ENCODE results near the gene RNF144B.

The RNF144B gene

DNA sequence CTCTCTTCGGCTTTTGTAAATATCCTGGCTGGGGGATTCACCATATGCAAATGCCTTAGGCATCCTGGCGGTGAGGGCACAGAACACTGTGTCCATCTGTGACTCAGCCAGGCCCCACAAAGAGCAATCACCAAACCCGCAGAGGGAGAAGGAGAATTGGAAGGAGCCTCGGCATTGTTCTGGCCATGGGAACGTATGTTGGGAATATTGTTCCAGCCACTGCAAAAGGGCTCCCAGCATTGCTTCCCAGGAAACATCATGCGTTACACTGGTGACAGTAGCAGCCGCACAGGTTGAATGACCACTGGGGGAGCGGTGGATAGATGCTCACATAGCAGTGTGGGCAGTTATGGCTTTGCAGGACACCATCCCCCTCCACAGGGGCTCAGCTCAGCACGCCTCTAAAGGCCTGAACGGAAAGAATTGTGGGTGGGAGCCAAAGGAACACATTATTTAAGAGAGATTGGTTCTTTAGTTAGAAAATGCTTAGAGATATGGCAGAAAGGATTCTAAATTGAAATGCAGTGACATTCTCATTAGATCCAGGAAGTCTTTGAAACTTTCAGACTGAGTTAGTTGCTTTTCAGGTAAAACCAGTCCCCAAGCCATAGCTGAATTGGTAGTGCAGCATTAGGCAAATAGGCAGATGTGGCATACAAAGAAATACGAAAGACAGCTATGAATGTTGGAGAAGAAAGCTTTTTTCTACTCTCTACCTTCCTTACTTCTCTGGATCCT is 104.3 kb downstream of the RNF144B start:
- no peak for DNase-seq

DNA sequence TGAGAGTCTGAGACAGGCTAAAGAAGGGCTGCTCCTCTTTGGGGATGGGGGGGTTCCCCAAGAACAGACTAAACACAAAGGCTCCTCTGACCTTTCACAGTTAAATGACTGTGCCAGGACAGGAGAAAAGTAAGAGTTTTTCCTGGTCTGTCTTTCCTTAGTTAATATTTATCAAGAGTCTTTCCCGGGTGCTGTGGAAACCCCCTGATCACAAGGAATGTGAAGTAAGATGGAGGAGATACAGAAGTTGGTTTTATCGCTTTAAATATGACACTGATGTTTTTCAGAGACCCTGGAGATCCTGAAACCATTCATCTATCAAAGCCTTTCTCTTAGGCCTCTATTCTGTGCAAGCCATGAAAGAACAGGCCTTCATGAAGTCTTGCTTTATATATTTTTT is 105.8 kb downstream of the RNF144B start:
- DNase-seq = no peak

DNA sequence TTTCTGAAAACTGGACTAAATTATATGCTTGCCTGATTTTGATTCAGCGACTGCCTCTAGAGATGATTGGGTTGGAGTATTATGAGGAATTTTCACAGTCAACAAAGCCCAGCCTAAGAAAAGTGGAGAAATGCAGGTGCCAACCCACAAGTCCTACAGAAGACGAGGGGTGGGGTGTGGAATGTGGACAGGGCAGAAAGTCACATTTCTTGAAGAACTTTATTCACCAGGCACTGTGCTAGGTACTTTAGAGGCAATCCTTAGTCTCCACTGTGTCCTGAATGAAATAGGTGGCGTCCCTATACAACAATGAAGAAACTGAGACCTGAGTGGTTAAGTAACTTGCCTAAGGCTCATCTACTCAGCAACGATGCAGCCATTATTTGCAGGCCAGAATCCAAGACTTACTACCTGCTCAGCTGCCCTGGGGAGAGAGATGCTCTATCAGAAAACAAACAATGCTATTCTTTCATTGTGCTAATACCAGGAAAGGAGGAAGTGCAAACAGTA is 106.3 kb downstream of the RNF144B start:
- no peak for DNase-seq

DNA sequence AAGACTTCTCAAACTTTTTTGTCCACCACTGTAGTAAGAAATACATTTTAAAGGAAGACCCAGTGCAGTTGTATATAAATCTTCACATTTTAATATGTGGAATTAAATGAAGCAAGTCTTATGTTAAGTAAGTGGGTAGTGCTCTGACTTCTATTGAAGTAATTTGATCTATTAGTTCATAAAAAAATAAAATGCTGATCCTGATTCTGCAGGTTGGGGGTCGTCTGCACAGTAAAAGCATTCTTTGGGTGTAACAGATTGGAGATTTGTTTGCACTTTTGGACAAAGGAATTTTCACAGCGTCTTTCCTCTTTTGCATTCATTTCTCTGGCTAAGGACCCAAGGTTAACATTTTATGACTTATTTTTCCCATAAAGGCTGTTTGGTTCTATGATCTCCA is 106.8 kb downstream of the RNF144B start:
- DNase-seq = no peak

DNA sequence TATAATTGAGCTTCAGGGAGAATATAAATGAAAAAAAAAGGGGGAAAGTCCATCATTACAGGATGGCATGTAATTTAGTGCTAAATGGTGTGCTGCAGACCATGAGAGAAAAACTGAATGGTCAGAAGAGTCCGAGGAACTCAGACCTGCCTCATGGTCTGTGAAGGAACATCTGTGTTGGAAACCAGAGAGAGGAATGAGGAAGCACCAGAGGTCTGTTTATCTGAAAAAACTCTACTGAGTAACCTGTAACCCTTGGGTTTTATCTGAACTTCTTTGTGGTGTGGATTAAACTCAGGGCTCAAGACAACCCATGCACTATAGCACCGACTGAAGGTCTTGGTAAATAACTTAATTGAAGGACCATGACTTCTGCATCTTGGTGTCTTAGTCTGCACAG is 108.1 kb downstream of the RNF144B start:
- no peak for DNase-seq

DNA sequence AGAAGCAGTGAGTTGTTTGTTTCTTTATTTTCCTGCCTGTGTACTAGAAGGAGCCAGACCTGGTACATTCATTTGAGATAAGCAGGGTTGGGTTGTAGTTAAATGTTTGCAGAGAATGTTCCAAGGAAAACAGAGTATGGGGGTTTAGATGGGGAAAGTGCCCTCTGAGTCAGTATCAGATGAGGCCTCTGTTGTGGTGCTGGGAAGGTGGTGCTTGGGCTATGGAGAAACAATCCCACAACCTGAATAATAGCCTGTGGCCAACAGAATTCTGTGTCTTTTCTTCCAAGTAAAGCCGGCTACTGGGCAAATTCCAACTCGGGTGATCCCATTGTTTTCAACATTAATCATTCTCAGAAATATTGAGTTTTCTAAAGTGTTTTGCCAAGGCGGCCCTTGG is 109.3 kb downstream of the RNF144B start:
- DNase-seq = no peak

DNA sequence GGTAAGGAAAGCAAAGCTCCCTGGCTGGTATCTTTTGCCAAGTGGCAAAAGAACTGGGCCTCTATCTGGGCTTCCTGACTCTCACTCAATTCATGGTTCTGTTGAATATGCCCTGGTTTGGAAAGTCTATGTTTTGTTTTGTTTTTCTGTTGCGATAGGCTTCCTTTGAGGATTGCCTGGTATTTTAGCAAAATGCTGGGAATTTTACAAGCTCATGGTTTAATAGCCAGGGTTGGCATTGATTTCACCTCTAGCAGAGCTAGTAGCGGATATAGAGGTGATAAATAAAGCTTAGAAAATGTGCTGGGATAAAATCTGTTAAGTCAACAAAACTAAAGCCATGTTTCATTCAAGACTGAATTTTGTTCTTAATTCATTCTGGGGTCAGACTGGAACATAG is 109.9 kb downstream of the RNF144B start:
- DNase-seq = no peak

DNA sequence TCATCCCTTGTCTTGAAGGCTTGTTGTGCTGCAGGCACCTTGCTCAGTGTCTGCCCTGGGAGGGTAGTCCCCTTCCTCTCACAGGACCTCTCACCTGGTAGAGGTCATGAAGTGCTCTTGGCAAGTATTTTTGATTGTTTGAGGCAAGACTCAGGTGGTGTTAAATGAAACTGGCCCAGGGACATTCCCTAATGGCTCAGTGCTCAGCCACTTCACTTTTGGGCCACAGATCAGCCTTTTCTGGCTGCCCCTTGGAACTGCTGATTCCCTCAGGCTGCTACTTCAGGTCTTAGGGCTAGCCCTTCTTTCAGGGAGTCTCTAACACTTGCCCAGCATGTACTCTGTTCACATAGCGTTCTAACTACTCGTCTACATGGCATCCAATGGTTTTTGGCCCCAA is 111.3 kb downstream of the RNF144B start:
- DNase-seq = no peak

DNA sequence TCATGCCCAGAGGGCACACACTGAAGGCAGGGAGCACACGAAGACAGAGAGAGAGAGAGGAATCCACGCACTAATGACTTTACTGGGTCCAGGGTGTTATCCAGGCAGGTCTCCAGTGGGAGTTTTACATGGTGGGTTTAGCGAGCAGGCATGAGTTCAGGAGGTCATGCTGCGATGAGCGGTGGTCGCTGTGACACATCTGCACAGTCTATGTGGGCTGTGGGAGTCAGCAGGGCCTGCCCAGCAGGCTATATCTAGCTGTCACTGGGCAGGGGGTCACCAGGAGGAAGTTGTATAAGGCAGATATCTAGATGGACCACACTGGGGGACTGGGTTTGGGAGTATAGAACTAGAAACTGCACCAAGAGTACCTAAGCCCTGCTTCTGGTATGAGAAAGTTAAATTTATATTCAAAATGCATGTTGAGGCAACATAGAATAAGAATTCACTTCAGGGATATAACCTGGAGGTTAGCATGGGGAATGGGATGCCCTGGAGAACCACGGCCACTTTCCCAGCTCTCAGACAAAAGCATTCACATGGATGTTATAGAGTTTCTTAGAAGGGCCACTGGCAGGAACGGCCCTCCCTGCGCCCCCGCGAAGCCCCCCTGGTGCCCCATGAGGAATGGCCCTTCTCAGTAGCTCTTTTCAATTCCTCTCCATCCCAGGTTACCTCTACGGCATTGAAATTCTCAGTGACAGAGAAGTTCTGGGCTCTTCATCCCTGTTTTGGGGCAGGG is 113.9 kb downstream of the RNF144B start:
- DNase-seq = peak in 1 of 2 donors; percentile 74

DNA sequence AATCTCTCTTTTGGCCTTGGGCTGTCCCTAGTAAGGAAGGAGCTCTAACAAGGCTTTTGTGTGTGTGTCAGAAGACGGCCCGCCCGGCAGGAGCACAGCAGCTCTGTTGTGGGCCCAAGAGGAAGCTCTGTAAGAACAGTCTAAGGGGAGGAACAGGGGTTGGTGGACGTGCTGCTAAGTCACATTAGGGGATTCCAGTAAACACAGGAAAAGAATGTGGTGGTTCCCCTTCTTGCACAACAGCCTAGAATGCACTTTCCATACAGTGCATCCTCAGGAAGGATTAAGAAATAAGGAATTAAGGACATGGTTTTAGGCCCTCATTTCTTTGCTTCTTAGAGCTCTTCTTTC is 114.5 kb downstream of the RNF144B start:
- peak; percentile 95 to 99 for DNase-seq

DNA sequence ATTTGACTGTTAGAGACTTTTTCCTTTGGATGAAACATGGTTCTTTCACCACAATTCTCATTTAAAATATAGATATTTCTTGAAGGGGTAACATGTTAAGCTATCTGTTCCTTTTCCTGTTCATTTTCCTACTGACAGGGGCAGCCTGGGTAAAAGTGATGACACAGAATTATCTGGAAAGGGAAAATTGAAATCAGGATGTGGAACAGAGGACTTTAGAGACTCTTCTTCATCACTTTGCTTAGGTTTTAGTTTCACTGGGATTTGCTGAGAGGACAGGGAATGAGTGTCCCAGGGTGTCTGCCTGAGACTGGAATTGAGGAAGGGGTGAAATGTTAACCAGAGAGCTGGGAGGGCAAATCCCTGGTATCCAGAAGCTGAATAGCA is 116.0 kb downstream of the RNF144B start:
- DNase-seq = no peak

DNA sequence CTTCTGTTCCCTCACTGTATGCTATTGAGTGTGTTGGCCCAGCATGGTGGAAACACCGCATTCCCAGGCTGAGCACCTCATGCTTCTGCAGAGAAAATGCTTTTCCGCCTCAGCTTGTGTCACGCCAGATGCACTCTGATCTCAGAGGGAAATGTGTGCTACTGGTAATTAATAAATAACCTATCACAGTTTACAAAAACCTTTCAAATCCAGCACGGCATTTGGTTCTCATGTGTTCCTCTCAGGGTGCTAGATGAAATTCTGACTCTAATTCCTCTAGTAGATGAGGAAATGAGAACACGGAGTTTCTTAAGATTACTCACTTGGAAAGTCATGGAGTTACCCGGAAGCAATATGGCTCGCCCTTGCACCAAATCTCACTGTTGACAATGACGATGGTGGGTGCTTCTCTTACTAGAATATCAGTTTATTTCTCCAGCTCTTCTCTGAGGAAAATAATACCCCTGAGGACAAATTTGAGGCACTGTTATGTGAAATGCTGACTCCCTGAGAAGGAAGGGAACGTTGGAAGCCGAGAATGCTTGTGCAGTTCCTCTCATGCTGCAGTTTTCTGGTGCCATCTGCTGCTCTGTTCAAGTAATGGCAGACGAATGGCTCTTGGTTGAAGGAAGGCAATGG is 116.6 kb downstream of the RNF144B start:
- peak; percentile 89 to 93 for DNase-seq

DNA sequence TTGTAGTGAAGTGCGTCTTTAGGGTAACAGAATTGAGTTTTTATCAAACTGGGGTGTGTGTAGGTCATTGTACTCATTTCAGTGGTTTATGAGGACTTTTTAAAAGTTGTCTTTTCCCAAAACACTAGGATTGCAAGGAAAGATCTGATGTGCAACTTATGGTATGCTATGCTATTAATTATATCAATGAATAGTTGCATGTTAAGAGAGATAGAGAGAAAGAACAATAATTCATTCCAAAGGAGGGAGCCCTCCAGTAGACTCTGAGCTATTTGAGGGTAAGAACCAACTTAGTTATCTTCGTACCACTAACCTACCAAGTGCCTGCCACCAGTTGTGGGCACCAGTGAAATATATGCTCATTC is 117.1 kb downstream of the RNF144B start:
- DNase-seq = no peak

DNA sequence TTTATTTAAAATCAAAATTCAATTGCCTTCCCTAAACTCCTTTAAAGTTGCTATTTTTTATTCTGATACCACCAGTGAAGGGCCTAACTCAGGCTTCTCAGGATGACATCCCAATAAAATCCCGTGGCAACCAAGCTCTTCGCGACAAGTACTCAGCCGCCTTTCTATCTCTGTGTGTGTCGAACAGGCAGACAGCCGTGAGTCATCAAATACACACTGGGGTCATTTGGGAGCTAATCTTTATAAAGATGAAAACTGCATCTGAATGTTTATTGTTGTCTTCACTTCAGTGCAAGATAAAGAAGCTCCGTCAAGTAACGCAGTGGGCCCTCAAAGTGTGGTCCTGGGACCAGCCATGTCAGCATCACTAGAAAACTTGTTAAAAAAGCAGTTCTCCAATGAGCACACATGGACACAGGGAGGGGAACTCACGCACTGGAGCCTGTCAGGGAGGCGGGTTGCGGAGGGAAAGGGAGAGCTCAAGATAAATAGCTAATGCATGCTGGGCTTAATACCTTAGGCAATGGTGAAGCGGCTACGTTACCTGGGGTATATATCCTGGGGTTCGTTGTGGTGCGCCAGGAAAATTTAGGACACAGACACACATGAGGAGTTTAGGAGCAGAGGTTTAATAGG is 119.3 kb downstream of the RNF144B start:
- no peak for DNase-seq

DNA sequence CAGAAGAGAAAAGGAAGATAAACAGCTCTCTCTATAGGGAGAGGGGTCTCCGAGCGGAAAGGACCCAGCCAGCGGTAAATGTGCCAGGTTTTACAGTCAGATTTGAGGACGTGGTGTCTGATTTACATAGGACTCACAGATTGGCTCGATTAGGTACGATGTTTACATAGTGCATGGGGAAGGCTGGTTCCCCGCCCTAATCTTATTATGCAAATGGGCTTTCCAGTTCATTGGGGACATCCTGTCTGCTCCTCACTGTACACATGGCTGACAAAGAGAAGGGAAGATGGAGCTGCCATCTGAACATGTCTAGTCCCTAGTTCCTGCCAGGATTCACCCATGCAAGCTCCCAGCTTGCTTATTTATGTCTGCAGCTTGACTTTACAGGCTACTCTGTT is 119.9 kb downstream of the RNF144B start:
- no peak for DNase-seq

DNA sequence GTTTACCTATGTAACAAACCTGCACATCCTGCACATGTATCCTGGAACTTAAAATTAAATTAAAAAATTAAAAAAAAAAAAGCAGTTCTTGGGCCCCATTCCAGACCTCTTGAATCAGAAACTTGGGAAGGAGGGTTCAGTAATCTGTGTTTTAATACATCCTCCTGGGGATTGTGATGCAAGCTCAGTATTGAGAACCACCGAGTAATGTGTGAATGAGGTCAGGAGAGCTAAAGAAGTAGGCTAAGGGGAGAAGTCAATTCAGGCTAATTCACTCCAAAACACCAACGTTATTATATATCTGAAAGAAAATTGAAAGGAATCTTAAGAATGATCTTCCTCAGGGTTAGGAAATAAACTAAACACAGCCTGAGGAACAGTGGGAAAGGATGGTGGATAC is 120.4 kb downstream of the RNF144B start:
- no peak for DNase-seq

DNA sequence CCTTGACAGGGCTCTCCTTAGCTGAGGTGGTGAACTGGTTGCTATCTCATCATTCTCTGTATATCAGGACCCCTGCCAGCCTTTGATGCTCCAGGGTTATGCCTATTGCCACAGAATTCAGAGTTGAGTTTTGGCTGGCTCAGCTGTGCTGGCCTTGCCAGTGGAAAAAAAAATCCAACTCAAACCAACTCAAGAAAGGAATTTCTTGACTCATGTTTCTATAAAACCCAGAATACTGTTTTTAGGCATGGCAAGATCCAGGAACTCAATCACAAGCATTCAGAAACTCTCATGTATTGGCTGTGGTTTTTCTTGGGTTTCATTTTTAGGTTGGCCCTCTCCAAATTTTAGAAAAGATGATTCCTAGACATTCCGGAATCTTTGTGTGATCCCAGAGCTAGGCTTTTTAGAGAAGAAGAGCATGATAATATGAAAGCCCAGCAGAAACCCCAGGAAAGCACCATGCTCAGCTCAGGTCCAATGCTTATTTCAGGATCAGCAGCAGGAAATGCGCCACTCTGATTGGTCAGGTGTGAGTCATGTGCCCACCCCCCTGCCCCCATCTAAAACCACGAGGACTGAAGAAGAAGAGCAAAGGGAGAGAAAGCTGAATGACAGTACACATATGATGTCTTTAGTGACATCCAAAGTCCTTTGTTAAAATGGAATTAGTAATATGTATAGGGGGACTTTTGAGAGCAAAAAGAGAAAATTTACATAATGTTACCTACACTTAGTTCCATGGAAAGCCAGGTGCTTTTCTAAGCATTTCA is 122.9 kb downstream of the RNF144B start:
- DNase-seq = no peak

DNA sequence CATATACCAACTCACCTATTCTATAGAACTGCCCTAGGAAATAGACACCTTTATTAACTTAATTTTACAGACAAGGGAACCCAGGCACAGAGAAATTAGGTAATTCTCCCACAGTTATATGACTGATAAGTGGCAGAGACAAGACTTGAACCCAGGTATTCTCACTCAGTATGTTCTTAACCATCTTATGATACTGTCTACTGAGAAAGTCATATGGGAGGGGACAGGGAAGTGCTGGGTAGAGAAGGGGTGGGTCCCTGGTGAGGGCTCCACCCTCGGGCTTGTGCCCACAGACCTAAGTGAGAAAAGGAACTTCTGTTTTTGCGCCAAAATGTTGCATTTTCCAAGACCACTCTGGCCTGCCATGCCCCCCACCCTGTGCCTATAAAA is 123.5 kb downstream of the RNF144B start:
- DNase-seq = no peak

DNA sequence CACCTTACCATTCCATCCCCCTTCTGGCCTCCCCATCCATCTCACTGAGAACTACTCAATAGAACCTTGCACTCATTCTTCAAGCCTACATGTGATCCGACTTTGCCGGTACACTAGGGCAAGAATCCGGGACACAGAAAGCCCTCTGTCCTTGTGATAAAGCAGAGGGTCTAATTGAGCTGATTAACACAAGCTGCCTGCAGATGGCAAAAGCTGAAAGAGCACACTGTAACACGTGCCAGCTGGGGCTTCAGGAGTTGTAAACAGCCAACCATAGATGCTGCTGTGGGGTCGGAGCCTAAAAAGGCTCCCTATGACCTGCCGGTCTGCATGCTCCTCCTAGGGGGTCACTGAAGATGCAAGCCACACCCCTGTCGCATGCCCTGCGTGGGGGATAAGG is 124.1 kb downstream of the RNF144B start:
- no peak for DNase-seq

DNA sequence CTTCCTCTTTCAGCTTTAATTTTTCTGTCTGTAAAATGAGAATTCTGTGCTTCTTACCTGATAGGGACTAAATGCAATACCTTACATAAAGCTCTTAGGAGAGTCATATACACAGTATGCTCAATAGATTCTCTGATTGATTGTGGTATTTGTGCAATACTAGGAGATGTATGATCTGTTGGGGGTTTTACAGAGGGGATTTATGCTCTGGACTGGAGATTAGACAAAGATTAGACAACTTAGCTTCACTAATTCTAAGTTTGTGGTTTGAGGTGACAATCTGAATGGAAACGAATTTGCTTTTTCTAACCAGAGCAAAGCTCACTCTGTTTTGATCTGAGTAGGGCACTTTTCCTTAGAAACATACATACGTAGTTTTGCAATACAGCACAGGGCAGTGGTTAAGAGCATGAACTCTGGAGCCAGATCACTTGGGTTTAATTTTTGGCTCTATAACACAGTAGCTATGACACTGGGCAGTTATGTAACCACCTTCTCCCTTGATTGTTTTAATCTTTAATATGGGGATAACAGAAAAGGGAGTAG is 126.2 kb downstream of the RNF144B start:
- DNase-seq = no peak

DNA sequence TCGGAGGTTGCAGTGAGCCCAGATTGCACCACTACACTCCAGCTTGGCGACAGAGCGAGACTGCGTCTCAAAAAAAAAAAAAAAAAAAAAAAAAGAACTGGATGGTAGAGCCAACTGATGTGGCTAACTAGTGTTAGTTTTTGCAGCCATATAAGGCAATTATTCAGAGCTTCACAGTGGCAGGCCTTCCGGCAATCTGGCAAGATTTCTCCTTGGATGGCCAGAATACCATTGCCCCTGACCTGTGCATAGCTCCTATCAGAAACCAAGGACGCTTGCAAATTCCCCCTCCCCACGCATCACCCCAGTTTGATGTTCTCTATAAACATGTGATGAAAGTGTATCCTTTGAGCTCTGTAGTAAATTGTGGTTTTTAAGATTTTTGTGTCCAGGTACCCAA is 127.0 kb downstream of the RNF144B start:
- DNase-seq = no peak

DNA sequence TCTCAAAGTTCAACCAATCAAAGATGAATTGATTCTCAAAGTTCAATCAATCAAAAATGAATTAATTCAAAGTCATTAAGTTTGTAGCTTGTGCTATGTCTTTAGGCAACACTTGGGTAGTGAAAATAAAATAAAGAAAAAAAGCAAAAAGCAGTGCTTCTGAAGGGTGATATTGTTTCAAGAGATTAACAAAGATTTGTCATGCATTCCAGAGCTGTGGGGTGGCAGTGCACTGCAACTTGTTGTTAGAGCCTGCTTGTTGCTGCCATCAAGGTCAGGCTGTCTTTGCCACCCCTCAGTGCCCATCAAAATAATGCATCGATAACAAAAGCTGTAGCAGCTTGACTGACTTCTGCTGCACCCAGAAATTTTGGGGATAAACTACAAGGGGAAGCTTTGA is 128.6 kb downstream of the RNF144B start:
- no peak for DNase-seq

Measured in inflammatory macrophage treated with lipopolysaccharide for 1 hour (primary cell).